ENCODE results near the gene ABHD12B. TPM values are rescaled to one million over a fixed set of nuclear protein-coding genes. Genes with fewer than 3 reads are reported as not detected.
A peak's percentile ranks its signal among the peaks of the same experiment; 100 is the strongest.

Gene ABHD12B
- total RNA-seq, 2 experiments from 2014 or later: not detected

DNA sequence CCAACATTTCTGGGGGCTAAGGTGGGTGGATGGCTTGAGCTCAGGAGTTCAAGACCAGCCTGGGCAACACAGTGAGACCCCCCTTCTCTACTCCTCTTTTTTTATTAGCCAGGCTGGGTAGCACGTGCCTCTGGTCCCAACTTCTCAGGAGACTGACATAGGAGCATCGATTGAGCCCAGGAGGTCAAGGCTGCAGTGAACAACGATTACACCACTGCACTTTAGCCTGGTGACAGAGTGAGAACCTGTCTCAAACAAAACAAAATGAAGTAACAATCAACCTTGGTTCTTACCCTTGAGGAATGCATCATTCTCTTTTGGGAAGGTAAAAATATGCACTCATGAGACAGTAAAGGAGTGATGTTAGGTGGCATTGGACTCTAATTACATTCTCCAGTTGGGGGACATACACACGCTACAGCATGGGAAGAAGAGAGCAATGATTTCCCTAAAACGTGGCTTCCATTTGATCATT, 37.0 kb upstream of the ABHD12B start:
- DNase-seq (no peak), ATAC-seq (no peak)
- CTCF ChIA-PET: interaction anchor here (0.6 to 14.9 kb wide), 3 partner anchors 11 to 26 kb away, joined by 4 to 114 read pairs (median 4); no protein-coding TSS in a partner anchor
- Mint-ChIP-seq H3K27me3 (no peaks in the 10 kb centered on the region), H3K36me3 (ENCODE audit: low read depth) (no peaks in the 10 kb centered on the region), H3K4me1 (ENCODE audit: low read depth) (peaks cover 56% of the 10 kb centered on the region), H3K27ac (peak overlapping the region; percentile 72), H3K4me3 (no peak overlapping the region), H3K9me3 (no peaks in the 10 kb centered on the region)
- POLR2A ChIA-PET: no interaction called here
- intact Hi-C loops (cut with micrococcal nuclease): no loop called here
- TF ChIP-seq, protein P1, sequence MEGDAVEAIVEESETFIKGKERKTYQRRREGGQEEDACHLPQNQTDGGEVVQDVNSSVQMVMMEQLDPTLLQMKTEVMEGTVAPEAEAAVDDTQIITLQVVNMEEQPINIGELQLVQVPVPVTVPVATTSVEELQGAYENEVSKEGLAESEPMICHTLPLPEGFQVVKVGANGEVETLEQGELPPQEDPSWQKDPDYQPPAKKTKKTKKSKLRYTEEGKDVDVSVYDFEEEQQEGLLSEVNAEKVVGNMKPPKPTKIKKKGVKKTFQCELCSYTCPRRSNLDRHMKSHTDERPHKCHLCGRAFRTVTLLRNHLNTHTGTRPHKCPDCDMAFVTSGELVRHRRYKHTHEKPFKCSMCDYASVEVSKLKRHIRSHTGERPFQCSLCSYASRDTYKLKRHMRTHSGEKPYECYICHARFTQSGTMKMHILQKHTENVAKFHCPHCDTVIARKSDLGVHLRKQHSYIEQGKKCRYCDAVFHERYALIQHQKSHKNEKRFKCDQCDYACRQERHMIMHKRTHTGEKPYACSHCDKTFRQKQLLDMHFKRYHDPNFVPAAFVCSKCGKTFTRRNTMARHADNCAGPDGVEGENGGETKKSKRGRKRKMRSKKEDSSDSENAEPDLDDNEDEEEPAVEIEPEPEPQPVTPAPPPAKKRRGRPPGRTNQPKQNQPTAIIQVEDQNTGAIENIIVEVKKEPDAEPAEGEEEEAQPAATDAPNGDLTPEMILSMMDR (IDR thresholded peaks at IDR 0.05): no peak

DNA sequence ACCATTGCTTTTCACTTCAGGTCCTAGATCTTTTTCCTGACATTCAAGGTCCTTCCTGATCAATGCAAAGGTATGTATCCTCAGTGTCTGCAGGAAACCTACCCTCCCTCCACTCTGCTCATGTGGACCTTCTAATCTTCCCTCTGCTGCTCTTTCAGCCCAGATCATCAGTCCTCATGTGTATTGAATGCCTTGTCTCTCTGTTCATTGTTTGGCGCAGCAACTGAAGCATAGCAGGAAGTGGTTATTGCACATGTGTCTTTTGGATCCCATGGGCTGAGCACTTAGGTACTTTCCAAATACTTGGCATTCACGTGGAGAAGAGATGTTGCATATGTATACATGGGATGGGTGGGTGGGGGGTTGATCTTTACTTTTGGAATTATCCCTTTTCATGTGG, 36.6 kb upstream of the ABHD12B start:
- Mint-ChIP-seq H3K4me1 (ENCODE audit: low read depth) (peaks cover 58% of the 10 kb centered on the region), H3K27ac (peak overlapping the region; percentile 72), H3K4me3 (peak overlapping the region; percentile 2), H3K9me3 (no peaks in the 10 kb centered on the region), H3K27me3 (no peaks in the 10 kb centered on the region), H3K36me3 (ENCODE audit: low read depth) (no peaks in the 10 kb centered on the region)
- POLR2A ChIA-PET: no interaction called here
- CTCF ChIA-PET: interaction anchor here (0.6 to 14.9 kb wide), 3 partner anchors 12 to 26 kb away, joined by 4 to 114 read pairs (median 4); no protein-coding TSS in a partner anchor
- DNase-seq (peak; percentile 34), ATAC-seq (no peak)
- intact Hi-C loops (cut with micrococcal nuclease): no loop called here
- TF ChIP-seq, protein P1 (IDR thresholded peaks at IDR 0.05): no peak

DNA sequence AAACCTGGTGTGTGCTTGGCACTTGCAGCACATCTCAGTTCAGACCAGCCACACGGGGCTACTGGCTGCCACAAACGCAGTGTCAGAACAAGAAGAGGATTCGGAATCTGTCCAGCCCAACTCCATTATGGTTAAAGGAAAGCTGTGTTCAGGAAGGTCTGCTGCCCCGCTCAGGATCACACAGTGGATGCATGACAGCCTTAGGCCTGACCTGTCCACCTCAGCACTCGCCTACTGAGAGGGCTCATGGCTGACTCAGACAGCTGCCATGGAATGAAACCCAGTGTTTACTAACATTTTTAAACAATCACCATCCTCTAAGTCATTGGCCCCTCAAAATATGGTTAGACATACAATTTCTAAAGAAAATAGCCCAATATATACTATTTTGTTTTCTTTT, 35.3 kb upstream of the ABHD12B start:
- H3K27me3 Mint-ChIP-seq: peaks cover 1% of the 10 kb centered on the region
- POLR2A ChIA-PET: no interaction called here
- H3K4me3 Mint-ChIP-seq: no peak overlapping the region
- TF ChIP-seq, protein P1 (IDR thresholded peaks at IDR 0.05): no peak
- H3K27ac Mint-ChIP-seq: no peak overlapping the region
- CTCF ChIA-PET: interaction anchor here (14.9 kb wide), 1 partner anchor 24 kb away, joined by 114 read pairs; no protein-coding TSS in a partner anchor
- no peaks in the 10 kb centered on the region for H3K9me3 Mint-ChIP-seq
- DNase-seq: no peak
- no peaks in the 10 kb centered on the region for H3K36me3 Mint-ChIP-seq (ENCODE audit: low read depth)
- no peak for ATAC-seq
- H3K4me1 Mint-ChIP-seq (ENCODE audit: low read depth): peaks cover 57% of the 10 kb centered on the region
- intact Hi-C loops (cut with micrococcal nuclease): no loop called here

DNA sequence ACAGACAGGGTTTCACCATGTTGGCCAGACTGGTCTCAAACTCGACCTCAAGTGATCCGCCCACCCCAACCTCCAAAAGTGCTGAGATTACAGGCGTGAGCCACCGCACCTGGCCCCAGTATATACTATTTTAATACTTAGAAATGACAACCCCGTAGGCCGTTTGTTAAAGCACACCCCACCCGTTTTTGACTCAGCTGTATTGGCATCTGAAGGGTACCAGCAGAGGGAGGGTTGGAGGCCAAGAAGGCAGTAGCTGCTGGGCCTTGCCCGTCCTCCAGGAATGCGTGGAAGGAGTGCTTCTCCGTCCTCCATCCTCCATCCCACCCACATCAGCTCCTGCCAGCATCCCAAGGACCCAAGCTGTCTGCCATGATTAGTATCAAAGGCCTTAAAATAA, 34.6 kb upstream of the ABHD12B start:
- intact Hi-C loops (cut with micrococcal nuclease): no loop called here
- ChIA-PET CTCF (interaction anchor here (1.5 to 14.9 kb wide), 2 partner anchors 24 to 60 kb away, joined by 3 to 114 read pairs; no protein-coding TSS in a partner anchor), POLR2A (no interaction called here)
- ATAC-seq (no peak), DNase-seq (no peak)
- no peak overlapping the region for H3K4me3 Mint-ChIP-seq
- H3K36me3 Mint-ChIP-seq (ENCODE audit: low read depth): no peaks in the 10 kb centered on the region
- H3K4me1 Mint-ChIP-seq (ENCODE audit: low read depth): peaks cover 52% of the 10 kb centered on the region
- H3K27me3 Mint-ChIP-seq: peaks cover 1% of the 10 kb centered on the region
- H3K9me3 Mint-ChIP-seq: no peaks in the 10 kb centered on the region
- TF ChIP-seq, protein P1 (IDR thresholded peaks at IDR 0.05): no peak
- H3K27ac Mint-ChIP-seq: no peak overlapping the region

DNA sequence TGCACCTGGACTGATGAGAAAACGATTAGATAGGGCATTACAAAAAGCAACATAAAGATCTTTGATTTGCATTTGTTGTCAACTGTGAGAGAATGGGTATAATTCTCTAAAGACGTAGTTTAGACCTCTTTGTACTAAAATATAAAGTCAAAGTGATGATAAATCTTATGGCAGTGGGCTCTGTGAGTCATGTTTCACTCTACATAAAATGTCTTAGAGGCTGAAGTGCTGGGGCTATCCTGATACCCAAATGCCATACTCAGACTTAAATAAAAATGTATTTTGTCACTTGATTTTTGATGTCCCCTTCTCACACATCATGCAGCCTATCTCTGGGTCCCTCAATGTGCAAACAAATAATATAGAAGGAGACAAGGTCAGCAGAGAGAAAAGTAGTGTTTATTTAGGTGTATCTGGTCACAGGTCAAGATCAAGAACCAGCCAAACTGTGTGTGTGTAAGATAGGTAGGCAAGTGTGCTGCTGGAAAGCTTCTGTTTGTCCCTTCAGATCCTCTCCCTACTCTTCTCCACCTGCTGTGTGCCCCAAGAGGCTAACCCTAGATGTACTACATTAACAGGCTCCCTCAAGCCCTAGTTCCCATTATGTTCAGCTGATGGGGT, 33.9 kb upstream of the ABHD12B start:
- DNase-seq (no peak), ATAC-seq (no peak)
- intact Hi-C loops (cut with micrococcal nuclease): no loop called here
- Mint-ChIP-seq H3K4me3 (no peak overlapping the region), H3K36me3 (ENCODE audit: low read depth) (no peaks in the 10 kb centered on the region), H3K27me3 (peaks cover 1% of the 10 kb centered on the region), H3K9me3 (no peaks in the 10 kb centered on the region), H3K4me1 (ENCODE audit: low read depth) (peaks cover 48% of the 10 kb centered on the region), H3K27ac (no peak overlapping the region)
- ChIA-PET POLR2A (interaction anchor here (0.6 to 1.5 kb wide), 3 partner anchors 8 to 137 kb away, joined by 3 to 6 read pairs (median 4); no protein-coding TSS in a partner anchor), CTCF (interaction anchor here (1.3 to 14.9 kb wide), 5 partner anchors 9 to 75 kb away, joined by 3 to 114 read pairs (median 4); no protein-coding TSS in a partner anchor)
- TF ChIP-seq, protein P1 (IDR thresholded peaks at IDR 0.05): no peak

Data from activated CD8-positive, alpha-beta T cell treated with anti-CD3 and anti-CD28 coated beads for 36 hours (primary cell).